HEK293 (cell line): ENCODE measurements around the gene CDH7.

Source experiments
- CTCF ChIP-seq: fragments of 450-650 bp; formaldehyde crosslinking; IDR thresholded peaks from 2 replicates; pipeline ENCODE4 v1.5.1; 2016; ENCODE audit warnings: missing biosample characterization, missing genetic modification characterization
- FEZF1 ChIP-seq: fragments of 450-650 bp; formaldehyde crosslinking; IDR thresholded peaks from 2 replicates; pipeline ENCODE4 v1.5.1; 2016; ENCODE audit warnings: missing biosample characterization, missing genetic modification characterization
- ZNF146 ChIP-seq: fragments of 450-650 bp; formaldehyde crosslinking; IDR thresholded peaks from 2 replicates; pipeline ENCODE4 v1.5.1; 2016; ENCODE audit warnings: missing biosample characterization, missing genetic modification characterization
- ZNF654 ChIP-seq: fragments of 450-650 bp; formaldehyde crosslinking; IDR thresholded peaks from 2 replicates; pipeline ENCODE4 v1.5.1; 2016; ENCODE audit warnings: low read depth, missing biosample characterization, missing genetic modification characterization

DNA sequence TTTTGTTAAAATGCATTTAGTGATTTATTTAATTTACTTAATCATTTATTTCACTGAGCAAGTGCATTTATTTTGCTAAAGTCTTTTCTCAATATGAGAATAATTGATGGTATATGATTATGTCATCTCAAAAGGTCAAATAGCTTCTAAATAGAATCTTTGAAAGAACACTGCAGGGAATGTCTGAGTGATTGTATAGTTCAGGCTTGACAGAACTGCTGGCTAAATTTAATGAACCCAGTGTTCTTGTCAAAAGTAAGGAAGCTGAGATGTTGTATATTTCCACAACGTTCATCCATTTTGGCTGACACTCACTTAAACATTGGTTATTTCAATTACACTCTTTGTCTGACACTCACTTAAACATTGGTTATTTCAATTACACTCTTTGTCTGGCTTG is 39.3 kb upstream of the CDH7 start:
- TF ChIP-seq CTCF (tag by site-specific recombination) (no peak), FEZF1 (no peak), ZNF654 (tag by site-specific recombination) (no peak), ZNF146 (tag by site-specific recombination) (no peak)
